Measurements from ENCODE around the gene ST6GALNAC6.

Gene ST6GALNAC6

GRCh38 chr9:127916720-127917581 lies 17.5 kb upstream of the ST6GALNAC6 start, which contains the start of gene ST6GALNAC4:
Gene ST6GALNAC4 (minus strand): TSS chr9:127917041. CDS start chr9:127916419, 622 bp downstream.
- peak; percentile 79 to 80 for DNase-seq (ENCODE audit: low read depth in 2 of 2)

- no peak for DNase-seq (ENCODE audit: low read depth in 2 of 2)
These were observed 16.7 kb upstream of the ST6GALNAC6 start for GRCh38 chr9:127915801-127916719.

GRCh38 chr9:127915325-127915752 lies 15.9 kb upstream of the ST6GALNAC6 start:
- DNase-seq (ENCODE audit: low read depth in 2 of 2) = no peak

GRCh38 chr9:127913682-127914081 lies 14.3 kb upstream of the ST6GALNAC6 start:
- no peak for DNase-seq (ENCODE audit: low read depth in 2 of 2)

GRCh38 chr9:127912882-127913281 lies 13.5 kb upstream of the ST6GALNAC6 start:
- no peak for DNase-seq (ENCODE audit: low read depth in 2 of 2)

GRCh38 chr9:127912296-127912695 lies 12.9 kb upstream of the ST6GALNAC6 start:
- DNase-seq (ENCODE audit: low read depth in 2 of 2) = no peak

- DNase-seq (ENCODE audit: low read depth in 2 of 2) = no peak
These were observed 11.3 kb upstream of the ST6GALNAC6 start for GRCh38 chr9:127910613-127911205.

- no peak for DNase-seq (ENCODE audit: low read depth in 2 of 2)
These were observed 10.5 kb upstream of the ST6GALNAC6 start for GRCh38 chr9:127909839-127910273.

GRCh38 chr9:127908660-127908926 lies 9.2 kb upstream of the ST6GALNAC6 start:
- no peak for DNase-seq (ENCODE audit: low read depth in 2 of 2)

GRCh38 chr9:127907867-127908659 lies 8.7 kb upstream of the ST6GALNAC6 start:
- no peak for DNase-seq (ENCODE audit: low read depth in 2 of 2)

- DNase-seq (ENCODE audit: low read depth in 2 of 2) = no peak
These were observed 6.4 kb upstream of the ST6GALNAC6 start for GRCh38 chr9:127905788-127906191.

GRCh38 chr9:127905004-127905728 lies 5.8 kb upstream of the ST6GALNAC6 start:
- no peak for DNase-seq (ENCODE audit: low read depth in 2 of 2)

- DNase-seq (ENCODE audit: low read depth in 2 of 2) = no peak
These were observed 5.2 kb upstream of the ST6GALNAC6 start for GRCh38 chr9:127904561-127905003.

- DNase-seq (ENCODE audit: low read depth in 2 of 2) = no peak
These were observed 4.4 kb upstream of the ST6GALNAC6 start for GRCh38 chr9:127903557-127904475.

GRCh38 chr9:127898433-127899127 lies 823 bp downstream of the ST6GALNAC6 start:
- DNase-seq (ENCODE audit: low read depth in 2 of 2) = peak; percentile 74 to 78

- DNase-seq (ENCODE audit: low read depth in 2 of 2) = peak; percentile 54 to 57
These were observed 2.2 kb downstream of the ST6GALNAC6 start for GRCh38 chr9:127897193-127897692.

- DNase-seq (ENCODE audit: low read depth in 2 of 2) = no peak
These were observed 2.8 kb downstream of the ST6GALNAC6 start for GRCh38 chr9:127896395-127897192.

GRCh38 chr9:127895811-127896210 lies 3.6 kb downstream of the ST6GALNAC6 start:
- no peak for DNase-seq (ENCODE audit: low read depth in 2 of 2)

Data from fibroblast of skin of left quadriceps (primary cell).